NOMO-1 treated with DMSO at 0.1 percent for 48 hours (cell line): ENCODE results near the gene SMIM43.
"Not testable (repeated sequence)": the region's sequence is repeated elsewhere in the genome, so short reads cannot be mapped to it uniquely, and the experiment has no call there.

ENCODE experiments used
- DNase-seq: peaks from one replicate; lab custom pipeline; 2025; ENCODE audit not compliant: unreplicated experiment; lab: John Stamatoyannopoulos, UW

SMIM43 gene

DNA sequence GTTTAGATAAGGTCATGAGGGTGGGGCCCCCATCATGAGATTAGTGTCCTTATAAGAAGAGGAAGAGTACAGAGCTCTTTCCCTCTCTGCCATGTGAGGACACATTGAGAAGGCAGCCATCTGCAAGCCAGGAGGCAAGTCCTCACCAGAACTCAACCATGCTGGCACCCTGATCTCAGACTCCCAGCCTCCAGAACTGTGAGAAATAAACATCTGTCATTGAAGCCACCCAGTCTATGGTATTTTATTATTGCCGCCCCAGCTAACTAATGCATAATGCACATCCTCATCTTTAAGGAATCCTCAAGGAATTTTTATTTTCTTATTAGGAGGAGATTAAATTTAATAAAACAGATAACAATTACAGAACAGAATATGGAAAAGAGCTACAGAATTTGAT is 19.4 kb upstream of the SMIM43 start:
- no peak for DNase-seq

DNA sequence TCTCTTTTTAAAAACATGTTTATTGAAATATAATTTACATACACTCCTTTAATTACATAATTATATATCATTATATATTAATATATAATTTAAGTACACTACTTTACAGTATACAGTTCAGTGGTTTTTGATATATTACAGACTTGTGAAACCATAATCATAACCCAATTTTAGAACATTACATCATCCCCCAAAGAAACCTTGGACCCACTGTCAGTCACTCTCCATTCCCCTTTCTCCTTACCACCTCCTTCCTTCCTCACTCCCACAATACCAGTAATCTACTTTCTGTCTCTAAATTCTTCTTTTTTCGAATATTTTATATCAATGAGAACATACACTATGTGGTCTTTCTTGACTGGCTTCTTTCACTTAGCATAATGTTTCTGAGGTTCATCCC is 18.2 kb upstream of the SMIM43 start:
- no peak for DNase-seq

DNA sequence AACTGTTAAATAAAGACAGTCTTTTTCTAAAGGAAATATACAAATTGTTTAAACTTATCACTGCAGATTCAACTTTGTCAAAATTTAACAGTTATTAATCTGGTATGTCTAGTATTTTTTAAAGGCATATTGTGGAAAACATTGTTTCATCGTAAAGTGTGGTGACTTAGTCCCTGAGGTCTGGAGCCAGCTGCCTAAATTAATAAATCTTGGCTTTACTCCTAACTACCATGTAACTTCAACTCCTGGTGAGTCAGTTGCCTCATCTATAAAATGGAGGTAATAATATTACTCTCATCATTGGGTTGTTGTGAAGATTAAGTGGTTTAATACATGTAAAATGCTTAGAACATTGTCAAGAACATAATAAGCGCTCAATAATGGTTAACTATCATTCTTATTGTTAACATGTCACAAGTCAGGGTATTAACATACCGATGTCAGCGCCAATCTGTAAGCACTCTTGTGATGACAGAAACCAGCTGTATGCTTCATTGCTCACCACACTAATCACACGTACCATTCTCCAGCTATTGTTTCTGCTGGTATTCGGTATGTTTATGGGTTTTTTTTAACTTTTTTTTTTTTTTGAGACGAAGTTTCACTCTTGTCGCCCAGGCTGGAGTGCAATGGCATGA is 14.1 kb upstream of the SMIM43 start:
- DNase-seq, result no peak

DNA sequence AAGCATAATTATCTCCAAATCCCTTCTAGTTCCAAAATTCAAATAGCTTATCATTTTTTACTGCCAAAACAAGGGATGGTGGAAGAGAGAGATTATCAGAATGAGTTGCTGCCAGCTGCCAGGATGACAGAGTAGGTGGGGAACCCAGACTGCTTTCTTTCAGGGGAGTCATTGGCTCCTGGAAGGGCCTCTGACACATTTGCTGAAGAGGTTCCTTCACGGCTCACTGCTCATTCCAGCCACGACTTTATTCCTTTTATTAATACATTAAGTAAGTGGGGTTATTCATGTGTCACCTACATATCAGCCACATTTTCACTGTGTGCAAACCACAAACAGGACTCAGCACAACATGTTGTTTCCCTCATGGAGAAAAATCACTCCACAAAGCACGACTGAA is 12.7 kb upstream of the SMIM43 start:
- DNase-seq, result no peak

DNA sequence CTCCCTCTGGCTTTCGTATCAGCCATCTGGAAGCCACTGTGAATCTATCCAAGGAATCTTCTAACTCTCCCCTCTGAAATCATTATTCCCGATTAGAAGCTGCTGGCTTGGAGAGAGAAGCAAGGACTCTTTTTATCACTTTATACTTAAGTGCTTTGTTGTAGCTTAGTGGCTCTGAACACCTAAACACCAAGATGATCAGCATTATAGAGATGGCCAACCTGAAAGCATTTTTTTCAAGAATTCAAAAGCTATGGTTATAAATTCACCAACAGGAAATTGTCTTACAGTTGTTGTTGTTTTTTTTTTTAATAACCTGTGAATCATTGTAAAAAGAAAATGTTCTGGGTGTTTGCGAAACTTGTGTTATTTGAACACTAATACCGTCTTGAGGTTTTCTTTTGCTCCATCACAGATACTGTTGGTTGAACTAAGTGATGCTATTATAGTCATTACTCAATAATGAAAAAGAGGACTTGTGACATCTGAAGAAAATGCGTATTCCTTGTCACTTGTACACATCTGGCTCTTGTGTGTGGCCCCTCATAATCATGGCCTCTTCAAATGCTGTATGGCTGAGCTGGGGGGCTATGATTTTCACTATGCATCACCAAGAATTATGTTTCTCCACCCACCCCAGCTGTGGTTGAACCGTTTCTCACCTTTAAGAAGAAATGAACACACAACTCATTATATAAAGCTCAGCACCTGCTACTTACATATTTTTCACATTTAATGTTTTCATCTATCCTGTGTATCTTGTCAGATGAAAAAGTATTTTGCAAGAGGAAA is 11.8 kb upstream of the SMIM43 start:
- no peak for DNase-seq

DNA sequence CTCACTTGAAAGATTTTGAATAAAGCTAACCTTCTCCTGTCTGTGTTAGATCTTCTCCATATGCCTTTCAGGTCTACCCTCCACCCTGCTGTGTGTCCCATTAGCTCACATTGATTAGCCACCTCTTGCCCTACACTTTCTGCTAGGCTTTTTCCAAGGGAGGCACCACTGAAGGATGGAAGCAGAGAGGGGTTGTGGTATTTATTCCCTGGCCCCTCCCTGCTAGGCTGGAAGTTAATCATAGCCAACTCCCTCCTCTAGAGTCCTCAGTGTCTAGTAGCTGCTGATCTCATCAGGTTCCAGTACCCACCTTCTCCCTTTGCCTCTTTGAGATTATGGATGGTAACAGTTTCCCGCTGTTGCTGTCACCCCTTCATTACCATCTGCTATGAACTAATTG is 8.9 kb upstream of the SMIM43 start:
- no peak for DNase-seq

DNA sequence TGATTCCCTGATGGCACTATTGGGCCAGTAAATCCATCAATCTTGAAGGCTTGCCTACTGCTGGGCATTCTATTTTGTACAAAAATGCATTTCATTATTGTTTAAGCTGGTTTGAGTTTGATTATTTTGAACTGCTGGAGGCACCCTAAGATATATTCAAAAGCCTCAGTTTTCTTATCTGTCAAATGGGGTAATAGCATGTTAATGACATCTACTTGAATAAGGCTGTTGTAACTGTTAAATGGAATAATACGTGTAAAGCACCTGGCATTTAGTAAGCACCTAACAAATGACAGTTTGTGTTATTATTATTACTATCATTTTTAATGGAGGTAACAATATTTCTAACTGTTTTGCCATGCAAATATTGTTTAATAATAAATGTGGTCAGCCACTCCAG is 6.9 kb upstream of the SMIM43 start:
- DNase-seq, result no peak

DNA sequence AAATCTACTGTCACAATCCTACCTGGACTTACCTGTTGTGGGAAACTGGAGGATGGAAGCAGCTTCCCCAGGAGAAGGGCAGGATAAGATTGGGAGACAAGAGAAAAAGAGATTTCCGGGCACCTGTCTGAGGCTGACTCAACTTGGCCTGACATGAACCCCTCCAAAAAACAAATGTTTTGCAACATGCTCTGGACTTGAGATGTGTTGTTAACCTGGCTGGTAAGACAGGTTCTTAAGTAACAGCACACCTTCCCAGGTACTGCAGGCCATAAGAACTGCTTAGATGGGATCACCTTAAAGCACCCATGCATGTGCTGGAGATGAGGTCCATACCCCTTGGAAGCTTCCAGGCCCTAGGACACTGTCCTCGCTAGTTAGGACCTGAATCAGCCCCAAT is 4.4 kb upstream of the SMIM43 start:
- DNase-seq, result no peak

DNA sequence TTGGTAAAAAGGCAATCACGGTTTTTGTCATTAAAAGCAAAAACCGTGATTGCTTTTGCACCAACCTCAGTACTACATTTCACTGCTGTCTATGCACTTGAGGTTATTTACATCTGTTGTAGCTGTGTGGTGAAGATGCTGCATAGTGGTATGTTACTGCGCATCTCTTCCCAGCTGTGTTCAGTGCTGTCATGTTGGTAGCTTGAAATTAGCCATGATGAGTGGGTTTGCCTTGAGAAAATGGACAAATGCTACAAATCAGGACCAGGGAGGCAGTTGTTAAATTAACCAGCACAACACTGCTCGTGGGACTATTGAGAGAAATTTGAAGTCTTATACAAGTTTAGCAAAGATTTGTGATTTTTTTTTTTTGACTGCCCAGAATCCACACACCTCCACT is 2.2 kb upstream of the SMIM43 start:
- DNase-seq, result no peak

DNA sequence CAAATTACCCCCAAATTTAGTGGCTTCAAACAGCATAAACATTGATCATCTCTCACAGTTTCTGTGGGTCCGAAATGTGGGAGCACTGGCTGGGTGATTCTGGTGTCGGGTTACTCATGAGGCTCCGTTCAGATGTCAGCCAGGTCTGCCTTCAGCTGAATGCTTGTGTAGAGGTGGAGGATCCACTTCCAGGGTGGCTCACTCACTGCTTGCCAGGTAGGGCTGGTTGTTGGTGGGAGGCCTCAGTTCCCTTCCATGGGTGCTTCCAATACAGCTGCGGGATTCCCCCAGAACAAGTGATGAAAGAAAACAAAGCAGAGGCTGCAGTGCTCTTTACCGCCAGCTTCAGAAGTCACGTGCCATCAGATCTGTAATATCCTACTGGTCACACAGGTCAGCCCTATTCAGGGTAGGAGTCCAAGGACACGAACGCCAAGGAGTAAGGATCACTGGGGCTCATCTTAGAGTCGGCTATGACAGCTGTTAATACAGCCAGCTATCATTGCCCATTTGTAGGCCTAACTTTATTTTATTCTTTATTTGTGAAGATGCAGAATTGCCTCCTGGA is 1.1 kb upstream of the SMIM43 start:
- DNase-seq, result no peak

DNA sequence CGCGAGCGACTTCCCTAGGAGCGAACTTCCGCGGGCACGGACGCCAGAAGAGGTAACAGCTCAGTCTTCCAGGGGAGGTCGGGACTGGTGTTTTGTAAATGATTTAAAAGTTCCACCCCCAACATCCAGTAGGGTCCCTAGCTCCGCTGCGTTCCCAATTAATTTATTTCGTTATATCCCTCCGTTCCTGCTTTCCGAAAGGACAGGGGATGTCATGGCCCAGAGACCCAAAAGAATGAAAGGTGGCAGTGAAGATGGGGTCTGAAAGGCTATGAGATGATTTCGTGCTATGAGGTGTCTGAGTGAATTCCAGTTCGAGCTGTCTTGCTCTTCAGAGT is 373 bp upstream of the SMIM43 start:
- DNase-seq, result no peak

DNA sequence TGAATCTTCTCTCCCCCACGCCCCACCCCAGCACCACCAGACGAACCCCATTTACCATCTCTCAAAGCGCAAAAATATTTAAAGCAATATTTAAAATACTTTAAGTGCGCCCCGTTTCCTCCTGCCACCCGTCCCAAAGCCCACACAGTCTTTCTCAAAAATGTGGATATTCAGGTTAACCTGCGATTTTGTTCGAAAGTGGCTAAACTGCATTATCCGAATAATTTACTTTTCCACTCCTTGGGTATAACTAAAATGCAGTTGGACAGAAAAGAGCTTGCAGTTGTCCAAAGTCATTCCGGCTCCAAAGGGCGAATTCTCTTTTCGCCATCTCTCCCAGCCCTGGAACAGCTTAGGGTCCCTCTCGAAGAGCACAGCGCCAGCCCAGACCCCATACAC is 662 bp downstream of the SMIM43 start:
- no peak for DNase-seq

DNA sequence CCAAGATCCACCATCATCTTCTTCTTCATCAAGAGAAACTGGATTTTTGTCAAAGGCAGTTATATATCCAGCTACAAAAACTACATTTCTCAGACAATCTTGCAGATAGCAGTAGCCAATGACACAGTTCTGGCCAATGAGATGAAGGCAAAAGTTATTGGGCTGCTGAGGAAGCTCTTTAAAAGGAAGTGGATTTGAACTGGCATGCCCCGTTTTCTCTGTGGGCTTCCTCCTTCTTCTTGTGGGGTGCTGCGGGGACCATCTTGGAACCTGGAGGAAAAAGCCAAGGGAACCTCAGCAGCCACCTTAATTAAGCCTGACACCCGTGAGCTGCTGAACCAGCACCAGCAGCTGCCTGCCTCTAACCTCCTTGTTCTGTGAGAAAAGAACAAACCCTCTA is 4.8 kb downstream of the SMIM43 start:
- no peak for DNase-seq

DNA sequence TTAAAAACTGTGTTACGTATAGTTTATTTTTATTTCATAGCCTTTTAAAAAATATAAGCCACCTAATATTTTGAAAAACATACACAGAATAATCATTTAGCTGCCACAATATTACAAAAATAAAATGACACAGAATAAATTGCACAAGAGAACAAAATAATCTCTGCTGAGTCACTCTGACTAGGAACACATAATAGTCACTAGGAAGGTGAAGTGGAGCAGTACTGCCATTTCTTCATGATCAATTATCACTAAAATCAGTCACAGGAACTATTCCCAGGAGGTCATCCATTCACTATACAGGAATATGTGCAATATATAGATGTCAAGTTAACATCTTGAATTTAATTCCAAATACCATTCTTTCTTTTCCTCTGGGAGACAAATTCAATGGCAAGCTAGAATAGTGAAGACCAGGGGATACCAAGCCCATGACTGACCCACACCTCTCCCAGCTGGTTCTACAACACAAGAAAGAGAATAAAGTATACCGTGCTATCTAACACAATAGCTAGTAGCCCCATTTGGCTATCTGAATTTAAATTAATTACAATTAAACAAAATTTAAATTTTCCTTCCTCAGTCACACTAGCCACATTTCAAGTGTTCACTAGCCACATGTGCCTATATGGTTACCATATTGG is 5.9 kb downstream of the SMIM43 start:
- DNase-seq, result no peak

DNA sequence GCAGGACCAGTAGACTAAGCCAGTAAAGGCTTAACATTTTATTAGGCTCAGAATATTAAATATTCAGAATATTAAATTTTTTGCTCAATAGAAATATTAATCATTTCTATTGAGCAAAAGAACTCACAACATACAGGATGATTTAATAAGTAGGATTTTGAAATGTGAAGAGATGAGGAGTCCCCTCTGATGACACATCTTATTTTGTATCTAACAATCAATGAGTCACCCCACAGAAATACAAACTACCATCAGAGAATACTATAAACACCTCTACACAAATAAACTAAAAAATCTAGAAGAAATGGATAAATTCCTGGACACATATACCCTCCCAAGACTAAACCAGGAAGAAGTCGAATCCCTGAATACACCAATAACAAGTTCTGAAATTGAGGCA is 12.8 kb downstream of the SMIM43 start:
- DNase-seq, result not testable (repeated sequence)

DNA sequence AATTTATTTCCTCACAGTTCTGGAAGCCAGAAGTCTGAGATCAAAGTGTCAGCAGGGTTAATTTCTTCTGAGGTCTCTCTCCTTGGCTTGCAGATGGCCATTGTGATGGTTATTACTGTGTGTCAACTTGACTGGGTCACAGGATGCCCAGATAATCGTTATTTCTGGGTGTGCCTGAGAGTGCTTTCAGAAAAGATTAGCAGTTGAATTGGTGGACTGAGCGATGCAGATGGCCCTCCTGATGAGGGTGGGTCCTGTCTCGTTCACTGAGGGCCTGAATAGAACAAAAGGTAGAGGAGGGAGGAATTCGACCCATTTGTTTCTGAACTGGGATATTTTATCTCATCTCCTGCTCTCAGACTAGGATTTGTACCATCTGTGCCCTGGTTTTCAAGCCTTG is 15.7 kb downstream of the SMIM43 start:
- DNase-seq, result no peak

DNA sequence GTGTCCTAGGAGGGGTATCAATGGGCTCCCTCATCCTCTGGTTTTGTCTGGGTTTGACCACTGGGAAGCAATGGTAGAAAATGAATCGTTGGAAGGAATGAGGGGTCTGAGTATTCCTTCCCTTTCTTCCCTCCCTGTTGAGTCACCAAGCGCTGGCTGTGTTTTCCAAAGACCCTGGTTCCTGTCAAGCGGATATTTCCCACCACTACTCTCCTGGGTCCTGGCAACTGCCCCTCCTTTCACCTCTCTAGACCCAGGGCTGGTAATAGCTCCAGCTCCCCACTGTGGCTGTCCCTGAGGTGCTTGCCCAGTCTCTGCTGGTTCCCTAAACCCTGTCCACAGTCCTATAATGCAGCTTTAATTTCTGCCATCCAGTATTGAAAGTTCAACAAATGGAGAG is 22.2 kb downstream of the SMIM43 start:
- no peak for DNase-seq

DNA sequence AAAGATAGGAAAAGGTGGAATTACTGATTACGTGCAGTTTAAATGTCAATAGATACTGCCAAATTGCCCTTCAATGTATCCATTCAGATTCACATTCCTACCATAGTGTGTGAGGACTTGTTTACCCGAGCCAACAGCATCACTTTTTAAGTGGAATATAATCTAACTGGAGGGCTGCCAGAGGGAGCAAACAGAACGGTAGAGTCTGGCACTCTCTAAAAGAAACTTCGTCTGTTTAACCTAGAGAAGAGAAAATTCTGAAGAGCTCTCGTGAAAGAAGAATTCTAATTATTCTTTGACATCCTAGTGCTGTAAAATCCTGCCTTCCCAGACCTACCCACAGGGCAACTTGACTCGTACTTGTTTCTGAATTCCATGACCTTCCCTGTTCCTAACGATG is 23.2 kb downstream of the SMIM43 start:
- DNase-seq, result no peak

DNA sequence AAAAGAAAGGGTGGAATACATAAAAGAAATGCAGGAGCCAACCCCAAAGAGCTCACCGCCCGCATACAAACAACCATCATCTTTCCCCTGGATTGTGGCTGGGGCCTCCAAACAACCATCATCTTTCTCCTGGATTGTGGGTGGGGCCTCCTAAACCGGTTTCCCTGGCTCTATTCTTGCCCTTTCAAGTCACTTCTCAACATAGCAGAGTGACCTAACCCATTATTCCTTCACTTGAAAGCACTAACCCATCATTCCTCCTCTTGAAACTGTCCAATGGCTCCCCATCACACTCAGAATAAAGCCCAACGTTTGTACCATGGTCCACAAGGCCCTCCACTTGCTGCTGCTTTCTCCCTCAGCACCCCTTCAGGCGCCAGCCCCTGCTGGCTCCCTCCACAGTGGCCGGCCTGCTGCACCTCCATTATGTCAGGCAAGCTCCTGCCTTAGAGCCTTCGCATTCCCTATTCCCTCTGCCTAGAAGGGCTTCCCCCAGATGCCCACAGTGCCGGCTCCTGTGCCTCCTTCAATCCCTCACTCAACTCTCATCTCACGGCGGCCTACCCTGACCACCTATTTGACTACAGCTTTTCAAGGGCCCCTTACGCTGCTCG is 24.1 kb downstream of the SMIM43 start:
- no peak for DNase-seq

DNA sequence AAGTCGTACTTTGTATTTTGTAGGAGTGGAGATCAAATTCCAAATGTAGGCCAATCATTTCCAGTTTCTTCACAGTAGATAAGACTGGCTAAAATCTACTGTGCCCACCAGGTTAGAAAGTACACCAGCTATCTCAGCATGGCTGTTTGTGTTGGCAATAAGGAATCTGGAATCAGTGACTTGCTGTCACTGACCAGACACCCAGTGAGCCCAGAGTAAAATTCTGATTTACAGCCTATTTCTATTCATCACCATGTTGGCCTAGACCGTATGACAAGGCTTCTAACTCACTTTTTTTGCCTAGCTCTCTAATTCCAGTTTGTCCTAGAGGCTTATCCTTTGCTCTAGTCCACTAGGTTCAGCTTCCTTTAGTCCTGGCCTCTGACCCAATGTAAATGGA is 25.4 kb downstream of the SMIM43 start:
- DNase-seq, result no peak

DNA sequence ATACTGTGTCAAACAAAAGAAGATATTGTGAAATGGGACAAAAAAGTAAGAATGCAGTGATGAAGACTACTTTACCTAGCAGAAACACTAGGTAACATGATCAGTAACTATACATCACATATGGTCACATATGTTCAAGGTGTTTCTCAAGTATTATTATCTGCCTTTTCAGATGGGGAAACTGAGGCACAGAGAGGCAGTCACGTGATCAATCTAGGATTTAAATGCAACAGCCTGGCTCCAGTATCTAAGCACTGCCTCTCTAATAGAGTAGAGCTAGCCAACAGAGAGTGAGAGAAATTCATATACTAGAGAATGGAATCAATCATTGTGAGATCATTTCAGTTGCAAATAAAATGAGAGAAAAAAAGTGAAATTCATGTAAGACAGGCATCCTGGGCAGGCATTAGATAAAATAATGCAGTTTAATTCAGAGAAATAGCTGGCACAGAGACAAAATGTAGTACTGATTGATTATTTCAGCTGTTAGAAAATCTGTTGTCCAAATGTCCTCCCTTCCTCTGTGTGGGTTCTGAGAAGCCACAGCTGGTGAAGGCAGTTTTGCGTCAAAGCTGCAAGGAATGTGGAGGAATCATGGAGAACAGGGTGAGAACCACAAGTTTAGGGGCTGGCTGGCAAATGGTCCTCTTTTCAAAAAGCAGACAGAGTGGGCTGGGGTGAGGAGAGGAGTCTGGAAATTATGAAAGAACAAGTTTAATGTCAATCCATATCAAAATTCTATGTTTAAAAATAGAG is 26.0 kb downstream of the SMIM43 start:
- no peak for DNase-seq
